ENCODE data around the gene GLS. TPM values are rescaled to one million over a fixed set of nuclear protein-coding genes. Genes with fewer than 3 reads are reported as not detected.

The GLS gene
- total and polyA plus RNA-seq, 9 of the 15 experiments (the other 6 are each of a cell fraction or from before 2014, with no cell fraction given), result 13.7 to 77.5 (median 48.2) TPM

GRCh38 chr2:190875891-190876290 lies 4.7 kb upstream of the GLS start (continued):
- no peak for TF ChIP-seq POLR2AphosphoS2 (IDR thresholded peaks at IDR 0.05; ENCODE audit: low read length)
- TF ChIP-seq E4F1 (CRISPR knock-in tag; IDR thresholded peaks at IDR 0.05; ENCODE audit: borderline replicate concordance), result no peak
- TF ChIP-seq ZNF717 (CRISPR knock-in tag; IDR thresholded peaks at IDR 0.05), result no peak
- TF ChIP-seq SNRNP70 (optimal IDR thresholded peaks at IDR 0.05; ENCODE audit: low read depth, low read length), result no peak

GRCh38 chr2:190876631-190877030 lies 4.0 kb upstream of the GLS start:
- H3K9ac ChIP-seq (ENCODE audit: insufficient read depth in 1 of 2, low read depth in 2 of 2, low read length in 2 of 2), result no peak overlapping the region
- no peak overlapping the region for H3K27ac ChIP-seq (ENCODE audit: extremely low read depth, low read depth, low read length)
- H3K4me3 ChIP-seq, result no peak overlapping the region
- no peaks in the 10 kb centered on the region for H4K20me1 ChIP-seq (replicated peaks; ENCODE audit: control insufficient read depth, insufficient read depth, low read length)
- no peaks in the 10 kb centered on the region for H3K36me3 ChIP-seq (ENCODE audit: control insufficient read depth, insufficient read depth, low read length)
- H3K79me2 ChIP-seq (ENCODE audit: control insufficient read depth, insufficient read depth, low read length), result peaks cover 9% of the 10 kb centered on the region
- CTCF ChIA-PET (ENCODE audit: low intra/inter-chr PET ratio), result no interaction called here
- POLR2A ChIA-PET, result no interaction called here
- H3K9me1 ChIP-seq (ENCODE audit: control insufficient read depth, insufficient read depth, low read length), result no peaks in the 10 kb centered on the region
- H3K27me3 ChIP-seq (ENCODE audit: control insufficient read depth in 2 of 2, insufficient read depth in 2 of 2, low read length in 2 of 2), result no peaks in the 10 kb centered on the region
- WGBS (ENCODE audit: insufficient coverage, low coverage, missing lambda C conversion rate), result no CpG with 5 or more reads among the region's 1 CpG
- DNase-seq (ENCODE audit: extremely low read depth in 1 of 4, low spot score in 3 of 4) (no peak), ATAC-seq (no peak), FAIRE-seq (no peak)
- peaks cover 2 to 16% of the 10 kb centered on the region in 2 experiments; a peak in 2 of 5 replicates for H3K4me1 ChIP-seq (replicated peaks in 1 of 2; ENCODE audit: control insufficient read depth in 2 of 2, insufficient read depth in 2 of 2, low read length in 2 of 2)
- in situ Hi-C loops (cut with MboI) (no loop called here), intact Hi-C loops (cut with micrococcal nuclease) (no loop called here)
- H3K4me2 ChIP-seq (ENCODE audit: insufficient read depth, low read length), result no peak overlapping the region
- TF ChIP-seq E2F1 (CRISPR knock-in tag; IDR thresholded peaks at IDR 0.05), result no peak
- no peak for TF ChIP-seq ILF3 (IDR thresholded peaks at IDR 0.05; ENCODE audit: borderline replicate concordance)
- no peak for TF ChIP-seq SRSF7 (optimal IDR thresholded peaks at IDR 0.05; ENCODE audit: low read depth, low read length)
- TF ChIP-seq EGR1 (conservative IDR thresholded peaks at IDR 0.05), result no peak
- no peak for TF ChIP-seq IRF1 (CRISPR knock-in tag; IDR thresholded peaks at IDR 0.05; ENCODE audit: borderline replicate concordance)
- no peak for TF ChIP-seq TCF7 (IDR thresholded peaks at IDR 0.05; ENCODE audit: borderline replicate concordance)
- no peak for TF ChIP-seq ZKSCAN3 (CRISPR knock-in tag; IDR thresholded peaks at IDR 0.05)
- BruUV-seq (replicated peaks), result no TSS peak
- H2AFZ ChIP-seq (ENCODE audit: low read depth, low read length), result no peak overlapping the region
- H3K9me3 ChIP-seq (replicated peaks; ENCODE audit: control insufficient read depth, insufficient read depth, low read depth, low read length), result no peaks in the 10 kb centered on the region

Measured in K562 (cell line).